Measurements from ENCODE around the gene INTS7.

DNA sequence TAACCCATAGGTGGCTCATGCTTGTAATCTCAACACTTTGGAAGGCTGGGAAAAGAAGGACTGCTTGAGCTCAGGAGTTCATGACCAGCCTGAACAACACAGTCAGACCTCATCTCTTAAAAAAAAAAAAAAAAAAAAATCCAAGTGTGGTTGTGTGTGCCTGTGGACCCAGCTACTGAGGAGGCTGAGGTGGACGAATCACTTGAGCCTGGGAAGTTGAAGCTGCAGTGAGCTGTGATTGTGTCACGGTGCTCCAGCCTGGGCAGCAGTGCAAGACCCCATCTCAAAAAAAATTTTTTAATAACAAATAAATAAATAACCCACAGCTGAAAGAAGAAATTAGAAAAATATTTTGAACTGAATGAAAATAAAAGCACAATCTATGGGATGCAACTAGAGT is 13.8 kb downstream of the INTS7 start:
- TF ChIP-seq, protein P1, sequence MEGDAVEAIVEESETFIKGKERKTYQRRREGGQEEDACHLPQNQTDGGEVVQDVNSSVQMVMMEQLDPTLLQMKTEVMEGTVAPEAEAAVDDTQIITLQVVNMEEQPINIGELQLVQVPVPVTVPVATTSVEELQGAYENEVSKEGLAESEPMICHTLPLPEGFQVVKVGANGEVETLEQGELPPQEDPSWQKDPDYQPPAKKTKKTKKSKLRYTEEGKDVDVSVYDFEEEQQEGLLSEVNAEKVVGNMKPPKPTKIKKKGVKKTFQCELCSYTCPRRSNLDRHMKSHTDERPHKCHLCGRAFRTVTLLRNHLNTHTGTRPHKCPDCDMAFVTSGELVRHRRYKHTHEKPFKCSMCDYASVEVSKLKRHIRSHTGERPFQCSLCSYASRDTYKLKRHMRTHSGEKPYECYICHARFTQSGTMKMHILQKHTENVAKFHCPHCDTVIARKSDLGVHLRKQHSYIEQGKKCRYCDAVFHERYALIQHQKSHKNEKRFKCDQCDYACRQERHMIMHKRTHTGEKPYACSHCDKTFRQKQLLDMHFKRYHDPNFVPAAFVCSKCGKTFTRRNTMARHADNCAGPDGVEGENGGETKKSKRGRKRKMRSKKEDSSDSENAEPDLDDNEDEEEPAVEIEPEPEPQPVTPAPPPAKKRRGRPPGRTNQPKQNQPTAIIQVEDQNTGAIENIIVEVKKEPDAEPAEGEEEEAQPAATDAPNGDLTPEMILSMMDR (IDR thresholded peaks at IDR 0.05): no peak
- TF ChIP-seq ZFX (IDR thresholded peaks at IDR 0.05; ENCODE audit: borderline replicate concordance): no peak
